GM12865 (cell line): ENCODE measurements around the gene CALML3.

Source experiments
- DNase-seq: peaks from one replicate; pipeline ENCODE4 v3.0.0; 2010; ENCODE audit warnings: low read depth
- H3K4me3 ChIP-seq: 2 replicates; pipeline ENCODE4 v1.5.1; 2011; ENCODE audit warnings: mild to moderate bottlenecking, low read depth, low read length, control low read depth
- CTCF ChIP-seq: IDR thresholded peaks from 2 replicates; pipeline ENCODE4 v1.5.1; 2011; ENCODE audit warnings: low read length, control low read depth, low read depth, inconsistent platforms; ENCODE audit not compliant: insufficient read depth; ENCODE audit errors: missing control alignments

Gene CALML3

GRCh38 chr10:5564537-5565204, 39.9 kb downstream of the CALML3 start:
- TF ChIP-seq CTCF = no peak
- H3K4me3 ChIP-seq = no peak overlapping the region
- peak; percentile 26 for DNase-seq

- no peak for DNase-seq
- H3K4me3 ChIP-seq = no peak overlapping the region
- TF ChIP-seq CTCF = no peak
Observed at GRCh38 chr10:5565205-5565545, 40.4 kb downstream of the CALML3 start.

- no peak for TF ChIP-seq CTCF
- H3K4me3 ChIP-seq = no peak overlapping the region
- DNase-seq = no peak
Observed at GRCh38 chr10:5565671-5566581, 41.2 kb downstream of the CALML3 start.

- no peak overlapping the region for H3K4me3 ChIP-seq
- DNase-seq = no peak
- no peak for TF ChIP-seq CTCF
Observed at GRCh38 chr10:5566614-5567013, 41.9 kb downstream of the CALML3 start.

- H3K4me3 ChIP-seq = no peak overlapping the region
- TF ChIP-seq CTCF = no peak
- DNase-seq = no peak
Observed at GRCh38 chr10:5567477-5567876, 42.7 kb downstream of the CALML3 start.

- no peak for DNase-seq
- no peak for TF ChIP-seq CTCF
- H3K4me3 ChIP-seq = no peak overlapping the region
Observed at GRCh38 chr10:5568984-5569383, 44.2 kb downstream of the CALML3 start.

- no peak for DNase-seq
- no peak overlapping the region for H3K4me3 ChIP-seq
- TF ChIP-seq CTCF = no peak
Observed at GRCh38 chr10:5569568-5569967, 44.8 kb downstream of the CALML3 start.
